Keratinocyte (primary cell): Measurements from ENCODE around the gene ACOT7. TPM values are rescaled to one million over a fixed set of nuclear protein-coding genes. Genes with fewer than 3 reads are reported as not detected.

ENCODE experiments used
- DNase-seq: peaks from one replicate; pipeline ENCODE4 v3.0.0-alpha.2; 2011; ENCODE audit warnings: low read depth, missing footprints, low spot score
- FAIRE-seq: peaks from 2 replicates; lab custom pipeline; 2011; peaks lifted over from hg19 to GRCh38; lab: Jason Lieb, UNC
- H2AFZ ChIP-seq: 2 replicates; pipeline ENCODE4 v1.6.0; 2012; ENCODE audit warnings: low read length, control low read depth, inconsistent platforms; ENCODE audit not compliant: control insufficient read depth
- H3K27ac ChIP-seq: 2 replicates; pipeline ENCODE4 v1.5.1; 2011; ENCODE audit warnings: low read length; ENCODE audit not compliant: control insufficient read depth, insufficient read depth
- H3K27me3 ChIP-seq: 3 replicates; pipeline ENCODE4 v1.6.0; 2011; ENCODE audit warnings: low read length; ENCODE audit not compliant: control insufficient read depth, insufficient read depth; ENCODE audit errors: extremely low read depth
- H3K36me3 ChIP-seq, 2 experiments: 2 replicates in 1 of 2; 3 replicates in 1 of 2; pipeline ENCODE4 v1.5.1; 2011; ENCODE audit warnings: low read length in 2 of 2, mild to moderate bottlenecking in 1 of 2; ENCODE audit not compliant: control insufficient read depth in 2 of 2, insufficient read depth in 2 of 2; ENCODE audit errors: extremely low read depth in 1 of 2
- H3K4me1 ChIP-seq: 3 replicates; pipeline ENCODE4 v1.5.1; 2011; ENCODE audit warnings: low read length; ENCODE audit not compliant: control insufficient read depth, insufficient read depth; ENCODE audit errors: extremely low read depth
- H3K4me2 ChIP-seq: 3 replicates; pipeline ENCODE4 v1.6.0; 2011; ENCODE audit warnings: low read depth, low read length; ENCODE audit not compliant: control insufficient read depth, insufficient read depth; ENCODE audit errors: extremely low read depth
- H3K4me3 ChIP-seq, 3 experiments: fragments of 200-600 bp in 1 of 3; sonication (generic) in 1 of 3; 2 replicates in 2 of 3; 3 replicates in 1 of 3; pipeline ENCODE4 v1.5.1; 2011 to 2016; ENCODE audit warnings: low read length in 3 of 3, mild to moderate bottlenecking in 3 of 3, control low read depth in 2 of 3, inconsistent platforms in 1 of 3, low read depth in 1 of 3, mixed read lengths in 1 of 3, mixed run types in 1 of 3, moderate library complexity in 1 of 3; ENCODE audit not compliant: control insufficient read depth in 2 of 3, insufficient read depth in 2 of 3; ENCODE audit errors: extremely low read depth in 1 of 3
- H3K79me2 ChIP-seq: 2 replicates; pipeline ENCODE4 v1.6.0; 2012; ENCODE audit warnings: low read length; ENCODE audit not compliant: control insufficient read depth, insufficient read depth
- H3K9ac ChIP-seq: 3 replicates; pipeline ENCODE4 v1.6.0; 2011; ENCODE audit warnings: low read length; ENCODE audit not compliant: control insufficient read depth, insufficient read depth; ENCODE audit errors: extremely low read depth
- H3K9me1 ChIP-seq: 3 replicates; pipeline ENCODE4 v1.6.0; 2011; ENCODE audit warnings: low read length; ENCODE audit not compliant: control insufficient read depth, insufficient read depth; ENCODE audit errors: extremely low read depth
- H3K9me3 ChIP-seq: 2 replicates; pipeline ENCODE4 v1.5.1; 2012; ENCODE audit warnings: low read depth, low read length; ENCODE audit not compliant: control insufficient read depth
- H4K20me1 ChIP-seq: 3 replicates; pipeline ENCODE4 v1.6.0; 2011; ENCODE audit warnings: low read length; ENCODE audit not compliant: control insufficient read depth, insufficient read depth; ENCODE audit errors: extremely low read depth
- CTCF ChIP-seq, 3 experiments: IDR thresholded peaks in 1 of 3; conservative IDR thresholded peaks in 1 of 3; optimal IDR thresholded peaks in 1 of 3; 2 replicates in 2 of 3; 3 replicates in 1 of 3; pipeline versions ENCODE3 to v1.5.1; 2011; ENCODE audit warnings: low read length in 3 of 3, mild to moderate bottlenecking in 3 of 3, moderate library complexity in 2 of 3, control low read depth in 1 of 3, inconsistent platforms in 1 of 3; ENCODE audit not compliant: insufficient read depth in 2 of 3; ENCODE audit errors: extremely low read depth in 1 of 3
- EZH2 ChIP-seq: IDR thresholded peaks from one replicate; pipeline ENCODE4 v1.6.1; 2012; ENCODE audit warnings: inconsistent platforms, mild to moderate bottlenecking, low read length, moderate library complexity
- dilution Hi-C: fragments of 300-500 bp; cut with MboI; formaldehyde crosslinking; loops from one replicate; pipeline ENCODE4 v1.7.0; 2020; ENCODE audit warnings: low sequenced_read_pairs; ENCODE audit not compliant: extremely low pct_ligation_motif_present
- polyA plus RNA-seq, 5 experiments: library from polyadenylated mRNA; depleted of rRNA in 3 of 5; stranded (reverse) in 3 of 5; stranded (forward) in 1 of 5; unstranded in 1 of 5; fragments of >200 nt; gene quantifications; 1 replicate in 1 of 5; 2 replicates in 3 of 5; 3 replicates in 1 of 5; pipeline versions ENCODE4 v1.2.1 to v1.2.3, GENCODE V29; 2011 to 2012; ENCODE audit warnings: missing spikeins in 2 of 5, low read depth in 1 of 5, low replicate concordance in 1 of 5

ACOT7 gene
- polyA plus RNA-seq, 1 donor (not counting 4 experiments of a cell fraction or from before 2014, with no cell fraction given): 226 TPM

GRCh38 chr1:6243053-6243834 lies 150.3 kb downstream of the ACOT7 start:
- H3K9me1 ChIP-seq: no peaks in the 10 kb centered on the region
- H3K27me3 ChIP-seq: peaks cover 55% of the 10 kb centered on the region
- H3K79me2 ChIP-seq: no peaks in the 10 kb centered on the region
- dilution Hi-C loops: no loop called here
- no peak overlapping the region for H2AFZ ChIP-seq
- H3K9ac ChIP-seq: no peak overlapping the region
- peaks cover 9% of the 10 kb centered on the region for H3K4me1 ChIP-seq
- no peaks in the 10 kb centered on the region for H3K9me3 ChIP-seq
- no peak for TF ChIP-seq CTCF (optimal IDR thresholded peaks at IDR 0.05 in 1 of 3, IDR thresholded peaks at IDR 0.05 in 1 of 3, conservative IDR thresholded peaks at IDR 0.05 in 1 of 3; ENCODE audit: extremely low read depth in 1 of 3, insufficient read depth in 2 of 3, low read length in 3 of 3)
- TF ChIP-seq EZH2: peak; percentile 99
- H3K4me2 ChIP-seq: no peak overlapping the region
- no peak overlapping the region for H3K27ac ChIP-seq
- H3K4me3 ChIP-seq: no peak overlapping the region
- FAIRE-seq (no peak), DNase-seq (no peak)
- H3K36me3 ChIP-seq: no peaks in the 10 kb centered on the region
- H4K20me1 ChIP-seq: peaks cover 6% of the 10 kb centered on the region

- Histone ChIP-seq H3K79me2 (no peaks in the 10 kb centered on the region), H3K4me3 (peak overlapping the region in 1 of 3 experiments; percentile 32), H2AFZ (no peak overlapping the region), H3K4me1 (peaks cover 9% of the 10 kb centered on the region), H3K36me3 (no peaks in the 10 kb centered on the region), H3K9me3 (no peaks in the 10 kb centered on the region), H3K27ac (no peak overlapping the region), H3K4me2 (peak overlapping the region; percentile 22), H3K9me1 (no peaks in the 10 kb centered on the region), H3K9ac (no peak overlapping the region), H4K20me1 (peaks cover 6% of the 10 kb centered on the region), H3K27me3 (peaks cover 55% of the 10 kb centered on the region)
- peak; percentile 69 for TF ChIP-seq EZH2
- TF ChIP-seq CTCF (optimal IDR thresholded peaks at IDR 0.05 in 1 of 3, IDR thresholded peaks at IDR 0.05 in 1 of 3, conservative IDR thresholded peaks at IDR 0.05 in 1 of 3; ENCODE audit: extremely low read depth in 1 of 3, insufficient read depth in 2 of 3, low read length in 3 of 3): no peak
- dilution Hi-C loops: no loop called here
- FAIRE-seq (no peak), DNase-seq (no peak)
Measured at GRCh38 chr1:6241887-6242740, 151.5 kb downstream of the ACOT7 start.
